ENCODE results near the gene GPD2.

The GPD2 gene

DNA sequence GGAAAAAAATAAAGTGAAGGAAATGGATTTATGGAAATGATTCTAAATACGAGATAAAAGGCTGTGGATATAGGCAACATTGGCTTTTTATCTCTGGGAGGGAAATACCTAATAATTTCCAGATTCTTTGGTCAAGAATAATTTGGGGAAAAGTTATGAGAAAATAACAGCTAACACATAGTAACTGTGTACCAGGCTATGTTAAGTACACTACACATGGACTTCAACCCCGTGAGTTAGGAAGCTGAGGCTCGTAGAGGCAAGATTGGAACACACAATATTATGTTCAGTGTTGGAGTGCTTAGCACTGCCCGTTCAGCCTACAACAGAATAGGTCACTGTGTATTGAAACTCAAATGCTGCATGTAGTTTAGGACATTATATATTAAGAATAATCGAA, 34.3 kb upstream of the GPD2 start:
- Histone ChIP-seq H2AFZ (no peak overlapping the region), H3K9ac (no peak overlapping the region), H3K4me3 (ENCODE audit: low read depth, low read length) (no peak overlapping the region), H3K4me2 (ENCODE audit: low read length) (no peak overlapping the region), H3K27ac (no peak overlapping the region), H3K4me1 (peaks cover 13% of the 10 kb centered on the region), H3K36me3 (ENCODE audit: control insufficient read depth, insufficient read depth, low read length) (no peaks in the 10 kb centered on the region), H3K27me3 (ENCODE audit: control insufficient read depth, insufficient read depth, low read length) (no peaks in the 10 kb centered on the region), H3K9me3 (ENCODE audit: control insufficient read depth, low read length) (no peaks in the 10 kb centered on the region), H3K79me2 (no peaks in the 10 kb centered on the region)
- TF ChIP-seq, protein P1, sequence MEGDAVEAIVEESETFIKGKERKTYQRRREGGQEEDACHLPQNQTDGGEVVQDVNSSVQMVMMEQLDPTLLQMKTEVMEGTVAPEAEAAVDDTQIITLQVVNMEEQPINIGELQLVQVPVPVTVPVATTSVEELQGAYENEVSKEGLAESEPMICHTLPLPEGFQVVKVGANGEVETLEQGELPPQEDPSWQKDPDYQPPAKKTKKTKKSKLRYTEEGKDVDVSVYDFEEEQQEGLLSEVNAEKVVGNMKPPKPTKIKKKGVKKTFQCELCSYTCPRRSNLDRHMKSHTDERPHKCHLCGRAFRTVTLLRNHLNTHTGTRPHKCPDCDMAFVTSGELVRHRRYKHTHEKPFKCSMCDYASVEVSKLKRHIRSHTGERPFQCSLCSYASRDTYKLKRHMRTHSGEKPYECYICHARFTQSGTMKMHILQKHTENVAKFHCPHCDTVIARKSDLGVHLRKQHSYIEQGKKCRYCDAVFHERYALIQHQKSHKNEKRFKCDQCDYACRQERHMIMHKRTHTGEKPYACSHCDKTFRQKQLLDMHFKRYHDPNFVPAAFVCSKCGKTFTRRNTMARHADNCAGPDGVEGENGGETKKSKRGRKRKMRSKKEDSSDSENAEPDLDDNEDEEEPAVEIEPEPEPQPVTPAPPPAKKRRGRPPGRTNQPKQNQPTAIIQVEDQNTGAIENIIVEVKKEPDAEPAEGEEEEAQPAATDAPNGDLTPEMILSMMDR (IDR thresholded peaks at IDR 0.05), result no peak

DNA sequence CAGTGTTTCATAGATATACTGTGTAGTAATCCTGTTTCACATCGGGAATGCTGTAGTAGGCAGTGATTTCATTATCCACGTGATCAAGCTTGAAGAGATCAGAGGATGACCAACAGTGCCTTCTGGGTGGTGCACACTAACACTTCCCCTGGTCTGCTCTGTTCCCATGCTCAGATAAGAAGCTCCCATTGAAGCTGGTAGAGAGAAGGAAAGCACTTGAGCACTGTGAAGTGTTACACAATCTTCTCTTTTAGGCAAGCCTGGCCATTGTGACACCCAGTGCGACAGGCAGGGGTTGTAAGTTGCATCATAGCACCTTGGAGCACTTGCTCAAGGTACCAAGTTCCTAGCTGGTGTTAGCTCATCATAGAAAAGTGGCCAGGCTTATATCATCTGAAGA, 30.6 kb upstream of the GPD2 start:
- Histone ChIP-seq H3K27me3 (ENCODE audit: control insufficient read depth, insufficient read depth, low read length) (no peaks in the 10 kb centered on the region), H2AFZ (no peak overlapping the region), H3K27ac (no peak overlapping the region), H3K9ac (no peak overlapping the region), H3K4me3 (ENCODE audit: low read depth, low read length) (no peak overlapping the region), H3K79me2 (no peaks in the 10 kb centered on the region), H3K4me1 (peaks cover 3% of the 10 kb centered on the region), H3K36me3 (ENCODE audit: control insufficient read depth, insufficient read depth, low read length) (no peaks in the 10 kb centered on the region), H3K9me3 (ENCODE audit: control insufficient read depth, low read length) (no peaks in the 10 kb centered on the region), H3K4me2 (ENCODE audit: low read length) (no peak overlapping the region)
- TF ChIP-seq, protein P1 (IDR thresholded peaks at IDR 0.05), result no peak

DNA sequence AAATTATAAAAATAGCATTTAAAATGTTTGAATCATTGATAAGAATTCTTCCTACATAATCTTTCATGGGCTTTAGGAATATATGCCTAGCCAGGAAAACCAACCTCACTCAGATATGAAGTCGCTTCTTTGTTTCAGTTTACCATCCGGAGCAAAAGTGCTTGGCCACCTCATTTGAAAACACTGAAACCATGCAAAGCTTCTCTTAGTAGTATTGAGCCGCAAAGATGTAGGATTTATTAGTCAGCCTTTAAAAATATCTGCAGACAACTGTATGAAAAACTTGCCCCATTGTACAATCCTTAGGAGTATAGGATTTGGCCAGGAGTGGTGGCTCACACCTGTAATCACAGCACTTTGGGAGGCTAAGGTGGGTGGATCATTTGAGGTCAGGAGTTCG, 24.3 kb upstream of the GPD2 start:
- no peak overlapping the region for H3K9ac ChIP-seq
- H3K36me3 ChIP-seq (ENCODE audit: control insufficient read depth, insufficient read depth, low read length), result no peaks in the 10 kb centered on the region
- H3K4me1 ChIP-seq, result no peaks in the 10 kb centered on the region
- H3K4me2 ChIP-seq (ENCODE audit: low read length), result no peak overlapping the region
- no peak overlapping the region for H2AFZ ChIP-seq
- no peaks in the 10 kb centered on the region for H3K9me3 ChIP-seq (ENCODE audit: control insufficient read depth, low read length)
- H3K27ac ChIP-seq, result no peak overlapping the region
- H3K27me3 ChIP-seq (ENCODE audit: control insufficient read depth, insufficient read depth, low read length), result no peaks in the 10 kb centered on the region
- H3K79me2 ChIP-seq, result no peaks in the 10 kb centered on the region
- H3K4me3 ChIP-seq (ENCODE audit: low read depth, low read length), result no peak overlapping the region
- TF ChIP-seq, protein P1 (IDR thresholded peaks at IDR 0.05), result no peak

DNA sequence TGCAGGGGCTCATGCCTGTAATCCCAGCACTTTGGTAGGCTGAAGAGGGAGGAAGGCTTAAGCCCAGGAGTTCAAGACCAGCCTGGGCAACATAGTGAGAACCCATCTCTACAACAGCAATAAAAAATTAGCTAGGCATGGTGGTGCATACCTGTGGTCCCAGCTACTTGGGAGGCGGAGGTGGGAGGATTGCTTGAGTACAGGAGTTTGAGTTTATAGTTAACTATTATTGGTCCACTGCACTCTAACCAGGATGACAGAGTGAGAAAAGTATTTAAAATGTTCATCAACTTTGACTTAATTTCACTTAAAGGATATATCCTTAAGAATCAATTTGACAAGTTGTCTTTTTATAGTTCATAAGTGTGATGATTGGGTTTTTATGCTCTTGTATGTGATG, 14.3 kb upstream of the GPD2 start:
- Histone ChIP-seq H3K4me1 (no peaks in the 10 kb centered on the region), H3K27ac (no peak overlapping the region), H3K79me2 (no peaks in the 10 kb centered on the region), H2AFZ (no peak overlapping the region), H3K27me3 (ENCODE audit: control insufficient read depth, insufficient read depth, low read length) (no peaks in the 10 kb centered on the region), H3K36me3 (ENCODE audit: control insufficient read depth, insufficient read depth, low read length) (no peaks in the 10 kb centered on the region), H3K4me3 (ENCODE audit: low read depth, low read length) (no peak overlapping the region), H3K4me2 (ENCODE audit: low read length) (no peak overlapping the region), H3K9ac (no peak overlapping the region), H3K9me3 (ENCODE audit: control insufficient read depth, low read length) (peaks cover 6% of the 10 kb centered on the region)
- TF ChIP-seq, protein P1 (IDR thresholded peaks at IDR 0.05), result no peak

DNA sequence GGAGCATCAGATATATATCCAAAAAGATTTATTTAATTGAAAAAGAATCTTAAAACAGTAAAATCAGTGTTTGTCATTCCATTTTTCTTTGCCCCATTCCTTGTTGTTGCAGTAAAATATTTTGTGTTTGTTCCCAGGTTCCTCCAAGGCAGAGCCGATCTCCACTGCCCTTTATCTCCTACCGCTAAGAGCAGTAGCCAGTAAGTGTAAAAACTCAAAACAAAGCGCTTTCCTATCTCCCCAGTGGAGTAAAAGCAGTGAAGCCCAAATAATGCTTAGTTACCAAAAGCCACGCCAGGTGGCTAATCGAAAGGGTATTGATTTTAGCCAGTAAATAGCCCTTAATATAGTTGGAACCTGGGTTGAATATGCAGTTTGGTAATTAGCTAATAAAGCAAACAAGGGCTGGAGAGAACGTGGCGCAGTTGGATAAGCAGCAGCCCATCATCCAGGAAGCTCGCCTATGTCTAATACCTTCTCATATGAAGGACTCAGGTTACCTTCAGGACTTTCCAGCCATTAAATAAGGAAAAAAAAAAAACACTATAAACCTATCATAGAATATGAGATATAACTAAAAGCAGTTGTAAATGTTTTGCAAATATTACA, 12.4 kb upstream of the GPD2 start:
- peak overlapping the region; percentile 29 for H2AFZ ChIP-seq
- H3K4me2 ChIP-seq (ENCODE audit: low read length), result peak overlapping the region; percentile 17
- H3K79me2 ChIP-seq, result no peaks in the 10 kb centered on the region
- no peak overlapping the region for H3K27ac ChIP-seq
- no peak overlapping the region for H3K4me3 ChIP-seq (ENCODE audit: low read depth, low read length)
- H3K9ac ChIP-seq, result no peak overlapping the region
- H3K9me3 ChIP-seq (ENCODE audit: control insufficient read depth, low read length), result peaks cover 6% of the 10 kb centered on the region
- peaks cover 3% of the 10 kb centered on the region for H3K4me1 ChIP-seq
- no peaks in the 10 kb centered on the region for H3K36me3 ChIP-seq (ENCODE audit: control insufficient read depth, insufficient read depth, low read length)
- no peaks in the 10 kb centered on the region for H3K27me3 ChIP-seq (ENCODE audit: control insufficient read depth, insufficient read depth, low read length)
- TF ChIP-seq, protein P1 (IDR thresholded peaks at IDR 0.05), result no peak

Measured in parathyroid adenoma (tissue), 2 donors.